ENCODE results near the gene UGT1A9. TPM values are rescaled to one million over a fixed set of nuclear protein-coding genes. Genes with fewer than 3 reads are reported as not detected.
"Not testable (repeated sequence)": the region's sequence is repeated elsewhere in the genome, so short reads cannot be mapped to it uniquely, and the experiment has no call there.

UGT1A9 gene
- not detected in 2 replicates for total RNA-seq

DNA sequence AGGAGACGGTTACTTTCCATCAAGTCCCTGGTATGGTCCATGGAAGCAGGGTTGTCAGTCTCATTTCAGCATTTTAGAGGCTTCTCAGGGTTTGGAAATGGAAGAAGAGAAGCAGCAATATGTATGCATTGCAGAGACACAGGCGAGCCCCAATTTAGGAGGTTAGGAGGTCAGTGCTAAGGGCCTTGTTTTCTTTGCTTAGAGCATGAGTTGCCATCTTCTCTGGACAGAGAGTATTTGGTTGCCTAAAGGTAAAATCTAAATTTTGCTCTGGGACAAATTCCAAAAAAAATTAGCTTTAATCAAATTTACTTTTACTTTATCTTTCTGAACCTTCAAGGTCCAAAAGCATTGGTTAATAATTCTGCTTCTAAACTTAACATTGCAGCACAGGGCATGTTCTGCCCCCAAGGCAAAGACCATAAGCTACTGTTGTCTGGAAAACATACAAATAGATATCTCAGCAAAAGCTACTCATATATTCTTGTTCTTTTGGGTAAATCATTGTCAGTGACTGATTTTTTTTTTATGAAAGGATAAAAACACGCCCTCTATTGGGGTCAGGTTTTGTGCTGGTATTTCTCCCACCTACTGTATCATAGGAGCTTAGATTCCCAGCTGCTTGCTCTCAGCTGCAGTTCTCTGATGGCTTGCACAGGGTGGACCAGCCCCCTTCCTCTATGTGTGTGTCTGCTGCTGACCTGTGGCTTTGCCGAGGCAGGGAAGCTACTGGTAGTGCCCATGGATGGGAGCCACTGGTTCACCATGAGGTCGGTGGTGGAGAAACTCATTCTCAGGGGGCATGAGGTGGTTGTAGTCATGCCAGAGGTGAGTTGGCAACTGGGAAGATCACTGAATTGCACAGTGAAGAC, at the start of gene UGT1A9:
UGT1A9 (plus strand) TSS at position 609 of the 872 bp plus-strand sequence; CDS start at position 646, 37 bp downstream.
- peaks cover 6% of the 10 kb centered on the region for H3K27me3 Mint-ChIP-seq (ENCODE audit: insufficient read depth)
- DNase-seq (ENCODE audit: low spot score): no peak
- H3K4me3 Mint-ChIP-seq: no peak within 1 kb of the TSS
- no peaks in the 10 kb centered on the region for H3K36me3 Mint-ChIP-seq (ENCODE audit: low read depth)
- no peaks in the 10 kb centered on the region for H3K4me1 Mint-ChIP-seq (ENCODE audit: low read depth)
- intact Hi-C loops (cut with micrococcal nuclease): no loop called here
- H3K9me3 Mint-ChIP-seq: no peaks in the 10 kb centered on the region
- no peak within 1 kb of the TSS for H3K27ac Mint-ChIP-seq

DNA sequence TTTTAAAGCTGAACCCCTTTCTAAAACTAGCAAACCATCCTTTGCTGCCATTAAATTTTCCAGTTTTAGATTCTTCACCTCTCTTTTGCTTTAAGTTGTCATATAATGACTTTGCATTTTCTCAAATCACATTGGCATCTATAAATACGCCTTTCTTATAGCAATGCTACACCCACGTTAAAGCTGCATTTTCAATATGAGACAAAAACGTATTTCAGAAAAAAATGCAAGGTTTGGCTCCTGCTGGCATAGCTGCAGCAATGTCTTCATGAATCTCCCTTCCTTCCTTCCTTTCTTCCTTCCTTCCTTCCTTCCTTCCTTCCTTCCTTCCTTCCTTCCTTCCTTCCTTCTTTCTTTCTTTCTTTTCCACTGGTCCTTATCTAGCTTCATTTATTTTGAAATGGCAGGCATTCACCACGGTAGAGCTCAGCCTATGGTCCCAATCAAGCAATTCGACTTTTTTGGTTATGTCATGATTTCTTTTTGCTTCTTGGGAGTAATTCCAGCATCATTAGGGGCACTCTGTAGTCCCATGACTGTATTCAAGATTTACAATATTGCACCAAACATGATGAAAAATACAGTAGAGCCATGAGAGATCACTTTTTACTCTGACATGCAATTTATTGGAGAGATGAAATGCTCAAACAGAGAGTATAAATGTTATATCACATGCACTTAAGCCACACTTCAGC, 44.2 kb upstream of the UGT1A9 start:
- Mint-ChIP-seq H3K27ac (no peak overlapping the region), H3K4me3 (no peak overlapping the region), H3K27me3 (ENCODE audit: insufficient read depth) (peaks cover 11% of the 10 kb centered on the region), H3K9me3 (peaks cover 3% of the 10 kb centered on the region), H3K36me3 (ENCODE audit: low read depth) (no peaks in the 10 kb centered on the region), H3K4me1 (ENCODE audit: low read depth) (no peaks in the 10 kb centered on the region)
- DNase-seq (ENCODE audit: low spot score): no peak
- intact Hi-C loops (cut with micrococcal nuclease): no loop called here

DNA sequence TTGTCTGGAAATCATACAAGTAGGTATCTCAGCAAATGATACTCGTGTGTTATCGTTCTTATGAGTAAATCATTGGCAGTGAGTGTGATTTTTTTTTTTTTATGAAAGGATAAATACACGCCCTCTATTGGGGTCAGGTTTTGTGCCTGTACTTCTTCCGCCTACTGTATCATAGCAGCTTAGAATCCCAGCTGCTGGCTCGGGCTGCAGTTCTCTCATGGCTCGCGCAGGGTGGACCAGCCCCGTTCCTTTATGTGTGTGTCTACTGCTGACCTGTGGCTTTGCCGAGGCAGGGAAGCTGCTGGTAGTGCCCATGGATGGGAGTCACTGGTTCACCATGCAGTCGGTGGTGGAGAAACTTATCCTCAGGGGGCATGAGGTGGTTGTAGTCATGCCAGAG, 35.4 kb upstream of the UGT1A9 start, which contains the start of gene UGT1A10:
UGT1A10 (plus strand) TSS at position 143 of the 400 bp plus-strand sequence; CDS start at position 218, 75 bp downstream.
- DNase-seq (ENCODE audit: low spot score); H3K27ac Mint-ChIP-seq; H3K36me3 Mint-ChIP-seq (ENCODE audit: low read depth); H3K4me1 Mint-ChIP-seq (ENCODE audit: low read depth); H3K4me3 Mint-ChIP-seq; intact Hi-C loops (cut with micrococcal nuclease); H3K9me3 Mint-ChIP-seq: not testable (repeated sequence)
- H3K27me3 Mint-ChIP-seq (ENCODE audit: insufficient read depth): peaks cover 11% of the 10 kb centered on the region

DNA sequence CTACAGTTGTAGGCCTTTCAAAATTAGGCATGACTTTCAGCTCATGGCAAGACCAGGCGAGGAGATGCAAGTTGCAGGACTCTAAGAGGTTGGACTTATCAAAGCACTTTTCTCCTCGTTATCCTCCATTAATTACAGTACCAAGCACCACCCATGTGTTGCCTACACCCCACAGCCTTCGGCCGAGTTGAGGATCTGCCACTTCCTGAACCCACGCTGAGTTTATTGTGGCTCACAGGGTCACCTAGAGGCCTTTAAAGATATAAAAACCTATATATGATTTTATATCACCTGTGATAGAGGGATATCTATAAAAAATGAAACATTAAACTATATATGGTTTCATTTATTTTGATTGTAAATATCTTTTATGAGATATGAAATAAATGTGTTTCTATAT, 32.9 kb upstream of the UGT1A9 start:
- no peaks in the 10 kb centered on the region for H3K4me1 Mint-ChIP-seq (ENCODE audit: low read depth)
- intact Hi-C loops (cut with micrococcal nuclease): no loop called here
- peaks cover 9% of the 10 kb centered on the region for H3K27me3 Mint-ChIP-seq (ENCODE audit: insufficient read depth)
- no peak overlapping the region for H3K27ac Mint-ChIP-seq
- H3K36me3 Mint-ChIP-seq (ENCODE audit: low read depth): no peaks in the 10 kb centered on the region
- no peak for DNase-seq (ENCODE audit: low spot score)
- H3K9me3 Mint-ChIP-seq: no peaks in the 10 kb centered on the region
- no peak overlapping the region for H3K4me3 Mint-ChIP-seq

DNA sequence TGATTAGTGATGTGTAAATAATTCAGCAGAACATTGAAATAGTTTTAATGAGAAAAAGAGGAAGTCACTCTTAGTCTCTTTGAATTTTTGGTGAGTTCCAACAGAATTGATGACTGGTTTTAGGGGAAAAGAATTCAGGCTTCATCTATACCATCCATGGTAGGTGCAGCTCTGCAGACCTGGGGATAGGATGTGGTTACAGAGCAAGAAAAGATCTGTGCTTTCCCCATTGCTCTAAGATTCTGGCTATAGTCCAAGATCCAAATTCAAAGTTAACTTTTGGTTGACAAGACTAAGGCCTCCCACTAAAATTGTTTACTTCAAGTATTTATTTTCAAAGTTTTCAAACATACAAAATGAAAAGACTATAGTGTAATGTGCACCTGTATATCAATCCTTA, 31.8 kb upstream of the UGT1A9 start:
- intact Hi-C loops (cut with micrococcal nuclease): no loop called here
- DNase-seq (ENCODE audit: low spot score): no peak

DNA sequence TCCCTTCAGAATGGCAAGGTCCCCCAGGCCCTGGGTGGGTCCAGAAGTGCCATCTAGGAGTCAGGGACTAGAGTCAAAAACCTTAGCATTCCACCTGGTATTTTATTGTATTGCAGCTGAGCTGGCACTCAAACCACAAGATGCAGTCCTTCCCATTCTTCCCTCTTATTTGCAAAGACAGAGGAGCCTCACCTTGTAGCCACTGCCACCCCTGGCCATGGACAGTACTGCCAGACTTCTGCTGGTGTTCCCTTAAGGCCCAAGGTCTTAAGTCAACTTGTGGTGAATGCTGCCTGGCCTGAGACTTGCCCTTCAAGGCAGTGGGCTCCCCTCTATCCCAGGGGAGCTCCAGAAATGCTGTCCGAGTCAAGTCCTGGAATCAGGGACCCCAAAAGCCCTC, 28.6 kb upstream of the UGT1A9 start:
- Mint-ChIP-seq H3K4me3 (no peak overlapping the region), H3K4me1 (ENCODE audit: low read depth) (no peaks in the 10 kb centered on the region), H3K27me3 (ENCODE audit: insufficient read depth) (peaks cover 4% of the 10 kb centered on the region), H3K27ac (no peak overlapping the region), H3K9me3 (peaks cover 21% of the 10 kb centered on the region), H3K36me3 (ENCODE audit: low read depth) (no peaks in the 10 kb centered on the region)
- DNase-seq (ENCODE audit: low spot score): no peak
- intact Hi-C loops (cut with micrococcal nuclease): no loop called here

More for the DNA sequence above, 31.8 kb upstream of the UGT1A9 start:
- Mint-ChIP-seq H3K4me3 (no peak overlapping the region), H3K27me3 (ENCODE audit: insufficient read depth) (peaks cover 7% of the 10 kb centered on the region), H3K36me3 (ENCODE audit: low read depth) (no peaks in the 10 kb centered on the region), H3K27ac (no peak overlapping the region), H3K9me3 (peaks cover 3% of the 10 kb centered on the region), H3K4me1 (ENCODE audit: low read depth) (no peaks in the 10 kb centered on the region)

DNA sequence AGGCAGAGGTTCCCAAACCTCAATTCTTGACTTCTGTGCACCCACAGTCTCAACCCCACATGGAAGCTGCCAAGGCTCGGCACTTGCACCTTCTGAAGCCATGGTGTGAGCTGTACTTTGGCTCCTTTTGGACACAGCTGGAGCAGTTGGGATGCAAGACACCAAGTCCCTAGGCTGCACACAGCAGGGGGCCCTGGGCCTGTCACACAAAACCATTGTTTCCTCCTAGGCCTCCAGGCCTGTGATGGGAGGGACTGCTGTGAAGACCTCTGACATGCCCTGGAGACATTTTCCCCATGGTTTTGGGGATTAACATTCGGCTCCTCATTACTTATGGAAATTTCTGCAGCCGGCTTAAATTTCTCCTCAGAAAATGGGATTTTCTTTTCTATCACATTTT, 25.7 kb upstream of the UGT1A9 start:
- H3K9me3 Mint-ChIP-seq: peaks cover 21% of the 10 kb centered on the region
- intact Hi-C loops (cut with micrococcal nuclease); H3K36me3 Mint-ChIP-seq (ENCODE audit: low read depth); H3K27ac Mint-ChIP-seq; H3K27me3 Mint-ChIP-seq (ENCODE audit: insufficient read depth); H3K4me3 Mint-ChIP-seq; DNase-seq (ENCODE audit: low spot score); H3K4me1 Mint-ChIP-seq (ENCODE audit: low read depth): not testable (repeated sequence)

DNA sequence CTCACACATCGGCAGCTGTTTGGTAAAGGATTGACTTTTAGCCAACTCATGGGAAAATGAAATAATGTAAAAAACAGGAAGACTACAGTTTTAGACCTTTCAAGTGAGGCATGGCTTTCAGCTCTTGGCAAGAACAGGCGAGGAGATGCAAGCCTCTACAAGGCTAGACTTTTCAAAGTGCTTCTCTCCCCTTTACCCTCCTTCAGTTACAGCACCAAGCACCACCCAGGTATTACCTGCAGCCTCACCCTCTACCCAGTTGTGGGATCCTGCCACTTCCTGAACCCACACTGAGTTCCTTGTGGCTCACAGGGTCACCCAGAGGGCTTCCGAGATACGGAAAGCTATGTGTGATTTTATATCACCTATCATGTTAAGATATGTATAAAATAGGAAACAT, 20.7 kb upstream of the UGT1A9 start:
- no peak overlapping the region for H3K4me3 Mint-ChIP-seq
- intact Hi-C loops (cut with micrococcal nuclease): no loop called here
- H3K27ac Mint-ChIP-seq: no peak overlapping the region
- no peaks in the 10 kb centered on the region for H3K4me1 Mint-ChIP-seq (ENCODE audit: low read depth)
- H3K9me3 Mint-ChIP-seq: peaks cover 10% of the 10 kb centered on the region
- no peak for DNase-seq (ENCODE audit: low spot score)
- H3K36me3 Mint-ChIP-seq (ENCODE audit: low read depth): no peaks in the 10 kb centered on the region
- peaks cover 11% of the 10 kb centered on the region for H3K27me3 Mint-ChIP-seq (ENCODE audit: insufficient read depth)

DNA sequence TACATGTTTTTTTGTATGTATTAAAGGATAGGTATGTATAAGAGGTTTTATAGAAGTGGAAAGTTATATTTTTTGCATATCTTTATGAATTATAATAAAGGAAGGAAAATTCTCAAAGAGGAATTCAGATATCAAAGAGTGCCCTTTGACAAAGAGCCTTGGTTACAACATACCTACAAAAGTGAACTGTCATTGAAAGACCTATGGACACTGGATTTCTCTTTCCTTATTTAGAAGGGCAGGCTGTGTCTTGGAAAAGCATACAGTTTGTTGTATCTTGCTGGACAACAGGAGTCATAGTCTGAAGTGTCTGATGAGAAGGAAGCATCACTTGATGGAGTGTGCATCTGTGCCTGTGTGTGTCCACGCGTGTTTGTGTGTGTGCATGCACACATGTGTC, 20.3 kb upstream of the UGT1A9 start:
- H3K9me3 Mint-ChIP-seq: peaks cover 8% of the 10 kb centered on the region
- H3K36me3 Mint-ChIP-seq (ENCODE audit: low read depth): no peaks in the 10 kb centered on the region
- peaks cover 11% of the 10 kb centered on the region for H3K27me3 Mint-ChIP-seq (ENCODE audit: insufficient read depth)
- no peak overlapping the region for H3K4me3 Mint-ChIP-seq
- intact Hi-C loops (cut with micrococcal nuclease): no loop called here
- no peak for DNase-seq (ENCODE audit: low spot score)
- H3K27ac Mint-ChIP-seq: no peak overlapping the region
- no peaks in the 10 kb centered on the region for H3K4me1 Mint-ChIP-seq (ENCODE audit: low read depth)

DNA sequence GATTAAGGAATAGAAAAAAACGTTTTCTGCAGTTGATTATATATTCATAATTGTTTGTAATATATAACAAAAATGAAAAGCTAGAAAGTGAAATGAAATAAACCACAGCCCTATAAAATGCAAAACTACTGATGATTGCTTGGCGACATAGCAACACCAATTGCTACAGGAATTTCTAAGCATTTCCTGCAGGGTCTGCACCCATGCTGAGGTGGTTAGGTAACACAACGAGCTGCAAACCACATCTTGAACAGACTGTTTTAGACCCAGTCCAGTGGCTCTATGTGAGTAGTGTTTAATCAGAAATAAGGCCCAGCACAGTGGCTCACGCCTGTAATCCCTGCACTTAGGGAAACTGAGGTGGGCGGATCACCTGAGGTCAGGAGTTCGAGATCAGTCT, 17.2 kb upstream of the UGT1A9 start:
- no peak overlapping the region for H3K27ac Mint-ChIP-seq
- no peak for DNase-seq (ENCODE audit: low spot score)
- no peaks in the 10 kb centered on the region for H3K9me3 Mint-ChIP-seq
- intact Hi-C loops (cut with micrococcal nuclease): no loop called here
- H3K36me3 Mint-ChIP-seq (ENCODE audit: low read depth): no peaks in the 10 kb centered on the region
- H3K27me3 Mint-ChIP-seq (ENCODE audit: insufficient read depth): peaks cover 16% of the 10 kb centered on the region
- H3K4me3 Mint-ChIP-seq: no peak overlapping the region
- no peaks in the 10 kb centered on the region for H3K4me1 Mint-ChIP-seq (ENCODE audit: low read depth)

DNA sequence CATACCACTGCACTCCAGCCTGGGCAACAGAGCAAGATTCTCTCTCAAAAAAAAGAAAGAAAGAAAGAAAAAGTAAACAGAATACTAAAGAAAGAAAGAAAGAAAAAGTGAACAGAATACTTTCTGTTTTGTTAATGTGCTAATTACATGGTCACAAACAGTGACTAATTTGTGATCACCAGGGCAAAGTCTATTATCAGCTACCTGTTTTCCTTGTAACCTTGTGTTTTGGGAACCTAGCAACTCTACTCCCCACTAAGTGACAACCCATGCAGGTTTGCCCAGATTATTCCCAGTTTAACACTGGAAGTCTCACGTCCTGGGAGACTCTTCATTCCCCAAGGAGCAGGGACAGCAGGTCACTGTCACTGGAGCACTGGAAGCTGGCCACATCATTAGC, 16.7 kb upstream of the UGT1A9 start:
- Mint-ChIP-seq H3K9me3 (no peaks in the 10 kb centered on the region), H3K27ac (no peak overlapping the region), H3K27me3 (ENCODE audit: insufficient read depth) (peaks cover 16% of the 10 kb centered on the region), H3K4me3 (no peak overlapping the region), H3K4me1 (ENCODE audit: low read depth) (no peaks in the 10 kb centered on the region), H3K36me3 (ENCODE audit: low read depth) (no peaks in the 10 kb centered on the region)
- DNase-seq (ENCODE audit: low spot score): no peak
- intact Hi-C loops (cut with micrococcal nuclease): no loop called here

DNA sequence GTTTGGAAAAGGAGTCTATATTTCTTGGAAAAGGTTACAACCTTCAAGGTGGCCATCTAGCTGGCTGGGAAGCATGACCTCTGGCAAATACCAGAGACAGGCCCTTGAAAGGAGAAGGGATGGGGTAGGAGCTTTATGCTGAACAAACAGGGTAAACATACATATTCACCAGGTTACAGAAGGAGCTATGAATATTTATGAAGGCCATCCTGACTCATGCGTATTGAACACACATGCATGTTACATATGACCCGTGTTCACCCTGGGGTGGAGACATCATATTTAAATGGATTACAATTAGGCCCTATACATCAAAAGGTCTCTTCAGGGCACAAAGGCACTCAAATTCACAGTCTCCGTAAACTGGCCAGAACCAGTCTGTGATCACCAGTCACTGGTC, 15.8 kb upstream of the UGT1A9 start:
- H3K27ac Mint-ChIP-seq; H3K4me1 Mint-ChIP-seq (ENCODE audit: low read depth); H3K4me3 Mint-ChIP-seq; H3K9me3 Mint-ChIP-seq; DNase-seq (ENCODE audit: low spot score); intact Hi-C loops (cut with micrococcal nuclease); H3K36me3 Mint-ChIP-seq (ENCODE audit: low read depth): not testable (repeated sequence)
- peaks cover 13% of the 10 kb centered on the region for H3K27me3 Mint-ChIP-seq (ENCODE audit: insufficient read depth)

DNA sequence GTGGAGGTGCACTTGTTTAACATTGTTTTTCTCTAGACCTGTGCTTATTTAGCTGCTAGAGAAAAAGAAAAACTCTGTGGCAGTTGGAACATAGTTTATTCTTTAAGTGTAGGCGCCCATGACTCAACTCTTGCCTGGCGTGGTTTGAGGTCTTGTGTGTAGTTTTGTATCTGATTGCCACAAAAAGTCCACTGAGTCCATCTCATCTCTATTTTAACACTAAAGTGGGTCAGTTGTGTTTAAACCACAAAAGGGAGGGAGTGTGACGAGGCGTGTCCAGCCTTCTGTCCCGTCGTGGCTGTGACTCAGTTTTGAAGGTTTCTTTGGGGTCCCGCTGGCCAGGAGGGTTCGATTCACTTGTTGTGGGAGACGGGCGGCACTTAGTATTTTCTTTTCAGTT, 15.3 kb upstream of the UGT1A9 start:
- no peak overlapping the region for H3K4me3 Mint-ChIP-seq
- no peak for DNase-seq (ENCODE audit: low spot score)
- intact Hi-C loops (cut with micrococcal nuclease): no loop called here
- H3K9me3 Mint-ChIP-seq: no peaks in the 10 kb centered on the region
- peaks cover 13% of the 10 kb centered on the region for H3K27me3 Mint-ChIP-seq (ENCODE audit: insufficient read depth)
- no peaks in the 10 kb centered on the region for H3K36me3 Mint-ChIP-seq (ENCODE audit: low read depth)
- no peak overlapping the region for H3K27ac Mint-ChIP-seq
- H3K4me1 Mint-ChIP-seq (ENCODE audit: low read depth): no peaks in the 10 kb centered on the region
